Osteoblast (primary cell): ENCODE measurements around the gene RCAN1. TPM values are rescaled to one million over a fixed set of nuclear protein-coding genes. Genes with fewer than 3 reads are reported as not detected.

Experiments
- DNase-seq: peaks from one replicate; pipeline ENCODE4 v3.0.0; 2011; ENCODE audit warnings: low spot score, mixed read lengths; ENCODE audit not compliant: insufficient read length; ENCODE audit errors: missing footprints
- H2AFZ ChIP-seq: 2 replicates; pipeline ENCODE4 v1.6.0; 2011; ENCODE audit warnings: mild to moderate bottlenecking, low read length
- H3K27ac ChIP-seq: 2 replicates; pipeline ENCODE4 v1.5.1; 2011; ENCODE audit warnings: mild to moderate bottlenecking, low read depth, low read length, moderate library complexity
- H3K27me3 ChIP-seq: 2 replicates; pipeline ENCODE4 v1.6.0; 2012; ENCODE audit warnings: mild to moderate bottlenecking, control low read depth, inconsistent platforms, low read length, moderate library complexity; ENCODE audit not compliant: insufficient read depth
- H3K36me3 ChIP-seq: 2 replicates; pipeline ENCODE4 v1.5.1; 2011; ENCODE audit warnings: mild to moderate bottlenecking, low read length, control low read depth, moderate library complexity; ENCODE audit not compliant: insufficient read depth
- H3K4me1 ChIP-seq: 2 replicates; pipeline ENCODE4 v1.5.1; 2011; ENCODE audit warnings: mild to moderate bottlenecking, low read length, control low read depth, moderate library complexity; ENCODE audit not compliant: insufficient read depth
- H3K4me2 ChIP-seq: 2 replicates; pipeline ENCODE4 v1.6.0; 2011; ENCODE audit warnings: mild to moderate bottlenecking, low read length; ENCODE audit not compliant: insufficient read depth
- H3K4me3 ChIP-seq: fragments of 200-600 bp; sonication (generic); 3 replicates; pipeline ENCODE4 v1.5.1; 2012; ENCODE audit warnings: mild to moderate bottlenecking, low read length, inconsistent platforms; ENCODE audit not compliant: insufficient read depth
- H3K79me2 ChIP-seq: 2 replicates; pipeline ENCODE4 v1.6.0; 2012; ENCODE audit warnings: mild to moderate bottlenecking, low read length, control low read depth, inconsistent platforms; ENCODE audit not compliant: insufficient read depth
- H3K9me3 ChIP-seq: 2 replicates; pipeline ENCODE4 v1.5.1; 2011; ENCODE audit warnings: low read depth, low read length, control low read depth
- H4K20me1 ChIP-seq: 2 replicates; pipeline ENCODE4 v1.6.0; 2012; ENCODE audit warnings: mild to moderate bottlenecking, low read length, control low read depth; ENCODE audit not compliant: insufficient read depth
- CTCF ChIP-seq: IDR thresholded peaks from 2 replicates; pipeline ENCODE4 v1.5.1; 2011; ENCODE audit warnings: mild to moderate bottlenecking, low read depth, low read length, moderate library complexity; ENCODE audit errors: extremely low read depth
- total RNA-seq: library from RNA; depleted of rRNA; stranded (reverse); fragments of >200 nt; gene quantifications from 2 replicates; pipeline ENCODE4 v1.2.3, GENCODE V29; 2012

RCAN1 gene
- total RNA-seq, 1 donor = 103 TPM

- Histone ChIP-seq H2AFZ (peak overlapping the region; percentile 92), H3K4me2 (peak overlapping the region; percentile 75), H3K27me3 (no peaks in the 10 kb centered on the region), H3K27ac (no peak overlapping the region), H3K4me1 (peaks cover 8% of the 10 kb centered on the region), H3K4me3 (peak overlapping the region; percentile 39), H4K20me1 (peaks cover 5% of the 10 kb centered on the region), H3K79me2 (no peaks in the 10 kb centered on the region), H3K36me3 (no peaks in the 10 kb centered on the region), H3K9me3 (no peaks in the 10 kb centered on the region)
- no peak for TF ChIP-seq CTCF
- DNase-seq = peak; percentile 89
Measured at GRCh38 chr21:34592120-34592955, 22.6 kb downstream of the RCAN1 start.

- Histone ChIP-seq H3K4me3 (no peak overlapping the region), H3K27ac (no peak overlapping the region), H3K4me1 (peaks cover 8% of the 10 kb centered on the region), H4K20me1 (peaks cover 4% of the 10 kb centered on the region), H3K79me2 (no peaks in the 10 kb centered on the region), H3K27me3 (no peaks in the 10 kb centered on the region), H3K4me2 (no peak overlapping the region), H3K9me3 (no peaks in the 10 kb centered on the region), H2AFZ (no peak overlapping the region), H3K36me3 (no peaks in the 10 kb centered on the region)
- DNase-seq = no peak
- no peak for TF ChIP-seq CTCF
Measured at GRCh38 chr21:34590520-34590919, 24.4 kb downstream of the RCAN1 start.

- Histone ChIP-seq H3K27me3 (no peaks in the 10 kb centered on the region), H4K20me1 (peaks cover 3% of the 10 kb centered on the region), H3K79me2 (no peaks in the 10 kb centered on the region), H2AFZ (no peak overlapping the region), H3K9me3 (no peaks in the 10 kb centered on the region), H3K4me3 (no peak overlapping the region), H3K36me3 (no peaks in the 10 kb centered on the region), H3K4me2 (no peak overlapping the region), H3K27ac (no peak overlapping the region), H3K4me1 (peaks cover 8% of the 10 kb centered on the region)
- DNase-seq = no peak
- TF ChIP-seq CTCF = no peak
Measured at GRCh38 chr21:34589511-34590282, 25.2 kb downstream of the RCAN1 start.
